Activated naive CD8-positive, alpha-beta T cell (primary cell): ENCODE data around the gene LSP1.

Experiments
- H3K27ac Mint-ChIP-seq: one replicate; pipeline ENCODE4 v1.8.0; 2021; ENCODE audit warnings: mixed read lengths
- H3K27me3 Mint-ChIP-seq: one replicate; pipeline ENCODE4 v1.8.0; 2021; ENCODE audit warnings: mixed read lengths
- H3K36me3 Mint-ChIP-seq: one replicate; pipeline ENCODE4 v1.8.0; 2021; ENCODE audit warnings: mixed read lengths
- H3K4me1 Mint-ChIP-seq: one replicate; pipeline ENCODE4 v1.8.0; 2021; ENCODE audit warnings: low read depth, mixed read lengths
- H3K4me3 Mint-ChIP-seq: one replicate; pipeline ENCODE4 v1.8.0; 2021; ENCODE audit warnings: mild to moderate bottlenecking, mixed read lengths
- H3K9me3 Mint-ChIP-seq: one replicate; pipeline ENCODE4 v1.8.0; 2021; ENCODE audit warnings: low read depth, mixed read lengths

The LSP1 gene

DNA sequence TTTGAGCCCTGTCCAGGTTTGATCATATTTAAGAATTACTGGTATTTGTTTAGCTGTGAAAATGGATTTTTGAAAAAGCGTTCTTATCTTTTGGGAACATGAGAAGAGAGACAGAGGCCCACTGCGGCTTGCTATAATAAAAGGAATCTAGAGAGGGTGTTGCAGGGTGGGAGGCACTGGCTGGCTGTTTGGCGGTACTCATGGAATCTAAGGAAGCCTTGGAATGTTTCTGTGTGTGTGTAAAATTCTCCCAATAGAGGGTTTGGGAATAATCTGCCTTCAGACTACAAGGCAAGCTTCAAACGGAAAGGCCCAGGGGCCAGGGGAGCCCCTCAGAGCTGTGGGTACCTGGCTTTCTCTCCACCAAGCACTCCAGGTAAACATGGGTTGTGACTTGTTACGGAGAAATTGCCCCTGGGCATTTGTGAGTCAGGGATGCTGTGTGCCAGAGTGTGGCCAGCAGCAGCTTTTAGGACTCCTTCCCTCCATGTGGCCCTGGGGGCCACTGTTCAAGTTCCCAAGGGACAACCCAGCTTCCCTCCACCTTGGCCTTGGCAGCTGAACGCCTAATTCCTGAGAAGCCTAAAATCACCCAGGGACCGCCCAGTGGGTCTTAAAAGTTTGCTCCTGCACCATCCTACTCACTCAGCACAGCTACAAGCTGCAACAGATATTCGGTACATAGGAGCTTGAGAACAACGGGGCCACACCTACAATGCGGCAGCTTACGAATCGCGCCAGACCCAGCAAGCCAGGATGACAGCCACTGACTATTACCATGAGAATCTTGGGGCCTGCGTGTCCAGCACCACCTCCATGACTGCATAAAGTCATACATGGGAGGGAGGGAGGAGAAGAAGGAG is 32.2 kb upstream of the LSP1 start:
- H3K9me3 Mint-ChIP-seq = no peaks in the 10 kb centered on the region
- H3K4me1 Mint-ChIP-seq = no peaks in the 10 kb centered on the region
- no peak overlapping the region for H3K4me3 Mint-ChIP-seq
- H3K27me3 Mint-ChIP-seq = no peaks in the 10 kb centered on the region
- H3K36me3 Mint-ChIP-seq = no peaks in the 10 kb centered on the region
- no peak overlapping the region for H3K27ac Mint-ChIP-seq

DNA sequence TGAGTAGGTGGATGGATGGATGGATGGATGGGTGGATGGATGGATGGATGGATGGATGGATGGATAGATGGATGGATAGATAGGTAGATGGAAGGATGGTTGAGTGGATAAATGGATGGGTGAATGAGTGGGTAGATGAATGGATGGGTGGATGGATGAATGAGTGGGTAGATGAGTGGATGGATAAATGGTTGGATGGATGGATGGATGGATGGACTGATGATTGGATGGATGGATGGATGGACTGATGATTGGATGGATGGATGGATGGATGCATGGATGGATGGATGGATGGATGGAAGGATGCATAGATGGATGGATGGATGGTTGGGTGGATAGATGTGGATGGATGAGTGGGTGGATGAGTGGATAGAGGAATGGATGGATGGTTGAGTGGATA is 31.3 kb upstream of the LSP1 start:
- H3K4me3 Mint-ChIP-seq = no peak overlapping the region
- H3K4me1 Mint-ChIP-seq = no peaks in the 10 kb centered on the region
- no peaks in the 10 kb centered on the region for H3K36me3 Mint-ChIP-seq
- H3K27ac Mint-ChIP-seq = no peak overlapping the region
- H3K9me3 Mint-ChIP-seq = no peaks in the 10 kb centered on the region
- no peaks in the 10 kb centered on the region for H3K27me3 Mint-ChIP-seq

DNA sequence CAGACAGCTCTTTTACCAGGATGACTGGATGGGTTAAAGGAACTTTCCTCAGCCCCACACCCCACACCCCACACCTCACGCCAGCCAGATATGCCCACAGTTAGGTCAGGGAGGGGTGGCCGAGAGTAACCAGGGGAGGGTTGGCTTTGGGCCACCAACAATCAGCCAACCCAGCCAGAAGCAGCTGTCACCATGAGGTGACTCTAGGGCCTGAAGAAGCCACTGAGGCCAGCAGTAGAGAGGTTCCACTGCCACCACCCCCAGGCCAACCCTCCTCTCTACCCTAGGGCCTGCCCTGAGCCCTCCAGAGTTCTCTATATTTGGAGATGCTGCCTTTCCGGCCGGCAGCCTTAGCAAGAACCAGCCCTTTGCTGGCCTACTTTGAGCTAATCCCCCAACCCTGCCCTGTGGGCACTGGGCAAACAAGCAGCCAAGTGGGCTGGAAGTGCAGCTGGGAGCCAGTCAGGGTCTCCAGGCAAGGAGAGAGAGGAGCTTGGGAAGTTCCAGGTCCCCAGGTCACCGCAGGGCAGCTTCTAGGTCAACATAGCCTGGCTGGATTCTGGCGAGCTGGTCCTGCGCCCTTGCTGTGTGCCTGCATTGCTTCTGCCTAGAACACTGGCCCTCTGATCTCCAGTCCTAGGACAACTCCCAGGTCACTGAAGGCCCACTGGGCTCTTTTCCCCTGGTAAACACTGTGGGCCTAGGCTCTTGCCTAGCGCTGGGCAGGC is 30.1 kb upstream of the LSP1 start:
- no peaks in the 10 kb centered on the region for H3K27me3 Mint-ChIP-seq
- no peaks in the 10 kb centered on the region for H3K36me3 Mint-ChIP-seq
- H3K27ac Mint-ChIP-seq = no peak overlapping the region
- H3K4me1 Mint-ChIP-seq = no peaks in the 10 kb centered on the region
- H3K4me3 Mint-ChIP-seq = no peak overlapping the region
- H3K9me3 Mint-ChIP-seq = no peaks in the 10 kb centered on the region

DNA sequence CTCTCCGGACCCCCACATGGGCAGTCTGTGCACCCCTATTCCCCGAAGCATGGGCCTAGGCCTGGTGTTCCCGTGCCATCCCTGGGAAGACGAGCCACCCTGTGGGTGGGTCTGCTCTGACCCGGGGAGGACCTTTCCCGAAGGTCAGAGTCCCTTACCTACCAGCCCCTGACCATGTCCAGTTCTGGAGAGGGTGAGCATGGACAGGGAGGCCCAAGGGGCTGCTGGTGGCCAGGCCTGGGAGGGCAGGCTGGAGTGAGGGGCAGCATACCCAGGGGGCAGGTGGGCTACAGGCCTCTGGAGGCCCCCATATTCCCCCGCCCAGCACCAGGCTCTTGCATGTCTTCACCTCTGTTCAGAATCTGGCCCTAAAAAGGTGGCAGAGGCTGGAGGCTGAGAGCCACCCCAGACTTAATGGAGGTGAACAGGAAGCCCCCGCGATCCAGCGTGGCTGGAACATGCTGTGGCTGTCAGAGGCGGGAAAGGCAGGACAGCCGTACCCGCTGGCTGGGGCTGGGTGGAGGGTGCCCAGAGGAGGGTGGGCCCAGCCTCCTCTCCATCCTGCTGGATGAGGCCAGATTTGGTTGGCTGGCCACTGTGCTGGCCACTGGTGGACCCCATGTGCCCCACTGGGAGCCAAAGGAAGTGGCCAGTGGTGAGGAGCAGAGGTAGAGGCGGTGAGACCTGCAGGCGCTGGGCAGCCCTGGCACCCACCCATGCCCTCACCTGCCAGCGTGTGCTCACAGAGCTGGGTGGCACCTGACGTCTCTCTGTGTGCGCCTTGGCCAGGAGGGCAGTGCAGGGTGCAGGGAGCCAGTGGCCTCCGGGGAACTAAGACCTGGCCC is 29.3 kb upstream of the LSP1 start:
- Mint-ChIP-seq H3K27me3 (no peaks in the 10 kb centered on the region), H3K36me3 (no peaks in the 10 kb centered on the region), H3K27ac (no peak overlapping the region), H3K4me3 (no peak overlapping the region), H3K4me1 (no peaks in the 10 kb centered on the region), H3K9me3 (no peaks in the 10 kb centered on the region)

DNA sequence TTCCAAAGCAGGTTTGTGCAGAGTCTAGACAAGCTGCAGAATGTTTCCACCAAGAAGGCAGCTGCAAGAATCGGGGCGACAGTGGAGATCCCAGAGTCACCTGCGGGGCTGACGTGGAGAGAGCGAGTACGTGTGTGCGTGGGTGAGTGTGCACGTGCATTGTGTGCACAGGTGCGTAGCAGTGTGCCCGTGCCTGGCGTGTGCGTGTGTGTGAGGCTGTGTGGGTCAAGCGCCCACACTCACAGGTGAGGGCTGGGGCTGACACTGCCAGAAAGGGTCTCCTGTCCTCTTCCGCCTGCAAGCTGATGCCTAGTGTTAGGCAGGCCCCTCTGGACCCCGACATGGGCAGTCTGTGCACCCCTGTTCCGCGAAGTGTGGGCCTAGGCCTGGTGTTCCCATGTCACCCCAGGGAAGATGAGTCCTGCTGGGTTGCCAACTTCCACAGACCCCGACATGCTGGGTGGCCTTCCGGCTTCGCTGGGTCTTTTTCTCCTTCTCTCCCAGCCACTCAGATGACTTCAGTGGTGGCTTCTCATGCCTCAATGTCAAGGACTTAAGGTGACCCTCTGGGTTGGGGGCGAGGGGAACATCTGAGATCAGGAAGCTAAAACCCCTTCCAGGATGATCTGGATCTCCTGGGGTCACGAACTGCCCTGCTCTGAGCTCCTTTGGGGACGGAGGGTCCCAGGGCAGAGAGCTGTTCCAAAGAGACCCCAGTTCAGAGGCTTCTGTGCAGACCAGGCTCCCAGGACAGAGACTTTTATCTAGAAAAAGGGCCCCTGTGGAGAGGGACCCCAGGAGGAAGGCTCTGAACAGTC is 28.5 kb upstream of the LSP1 start:
- Mint-ChIP-seq H3K36me3 (no peaks in the 10 kb centered on the region), H3K9me3 (no peaks in the 10 kb centered on the region), H3K4me3 (no peak overlapping the region), H3K27ac (no peak overlapping the region), H3K27me3 (no peaks in the 10 kb centered on the region), H3K4me1 (no peaks in the 10 kb centered on the region)

DNA sequence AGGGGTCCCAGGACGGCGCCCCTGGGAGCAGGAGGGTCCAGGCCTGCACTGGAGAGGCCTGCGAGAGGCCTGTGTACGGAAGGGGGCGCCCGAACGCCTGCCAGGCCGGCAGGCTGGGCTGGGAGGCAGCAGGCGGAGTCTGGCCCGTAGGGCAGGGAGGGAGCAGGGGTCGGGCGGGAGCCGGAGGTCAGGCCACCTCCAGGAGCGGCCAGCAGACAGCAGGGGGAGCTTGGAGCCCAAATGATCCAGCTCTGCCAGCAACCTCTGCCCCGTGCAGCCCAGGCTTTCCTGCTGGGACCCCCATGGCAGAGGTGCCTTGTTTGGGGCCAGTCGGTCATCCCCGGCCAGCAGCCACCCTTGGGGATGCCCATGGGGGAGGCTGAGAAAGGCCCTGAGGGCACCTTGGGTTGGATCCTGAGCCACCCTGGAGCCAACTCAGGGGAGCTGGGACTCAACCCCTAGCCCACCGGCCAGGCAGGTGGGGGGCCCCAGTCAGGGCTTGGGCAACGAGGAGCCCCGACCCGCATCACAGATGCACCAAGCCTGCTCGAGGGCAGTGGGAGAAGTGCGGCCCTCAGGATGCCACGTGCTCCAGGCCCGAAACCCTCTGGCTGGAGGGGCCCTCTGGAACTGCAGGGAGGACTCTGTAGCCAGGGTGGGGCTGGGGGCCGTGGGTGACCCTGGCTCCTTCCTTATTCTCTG is 27.7 kb upstream of the LSP1 start:
- Mint-ChIP-seq H3K9me3 (no peaks in the 10 kb centered on the region), H3K4me3 (no peak overlapping the region), H3K27ac (no peak overlapping the region), H3K27me3 (no peaks in the 10 kb centered on the region), H3K4me1 (no peaks in the 10 kb centered on the region), H3K36me3 (no peaks in the 10 kb centered on the region)

DNA sequence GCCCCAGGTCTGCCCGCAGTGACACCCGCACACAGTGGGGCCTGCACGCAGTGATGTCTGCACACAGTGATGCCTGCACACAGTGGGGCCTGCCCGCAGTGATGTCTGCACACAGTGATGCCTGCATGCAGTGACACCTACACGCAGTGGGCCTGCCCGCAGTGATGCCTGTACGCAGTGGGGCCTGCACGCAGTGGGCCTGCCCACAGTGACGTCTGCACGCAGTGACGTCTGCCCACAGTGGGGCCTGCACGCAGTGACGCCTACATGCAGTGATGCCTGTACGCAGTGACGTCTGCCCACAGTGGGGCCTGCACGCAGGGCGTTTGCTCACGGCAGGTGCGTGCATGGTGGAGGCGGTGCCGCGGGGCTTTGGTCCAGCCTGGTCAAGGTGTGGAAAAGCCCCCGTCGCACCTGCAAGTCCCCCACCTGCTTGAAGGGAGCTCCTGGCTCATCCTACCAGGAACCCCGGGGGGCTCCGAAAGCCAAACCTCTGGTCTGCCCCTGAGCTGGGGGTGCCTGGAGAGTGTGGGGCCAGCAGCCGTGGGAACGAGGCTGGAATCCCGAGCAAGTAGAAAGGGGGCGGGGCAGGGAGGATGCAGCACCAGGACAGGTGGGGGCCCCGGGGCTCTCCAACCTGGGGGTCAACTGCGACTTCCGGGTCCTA is 27.0 kb upstream of the LSP1 start:
- no peak overlapping the region for H3K4me3 Mint-ChIP-seq
- H3K9me3 Mint-ChIP-seq = no peaks in the 10 kb centered on the region
- H3K27ac Mint-ChIP-seq = no peak overlapping the region
- H3K4me1 Mint-ChIP-seq = no peaks in the 10 kb centered on the region
- no peaks in the 10 kb centered on the region for H3K36me3 Mint-ChIP-seq
- H3K27me3 Mint-ChIP-seq = no peaks in the 10 kb centered on the region

DNA sequence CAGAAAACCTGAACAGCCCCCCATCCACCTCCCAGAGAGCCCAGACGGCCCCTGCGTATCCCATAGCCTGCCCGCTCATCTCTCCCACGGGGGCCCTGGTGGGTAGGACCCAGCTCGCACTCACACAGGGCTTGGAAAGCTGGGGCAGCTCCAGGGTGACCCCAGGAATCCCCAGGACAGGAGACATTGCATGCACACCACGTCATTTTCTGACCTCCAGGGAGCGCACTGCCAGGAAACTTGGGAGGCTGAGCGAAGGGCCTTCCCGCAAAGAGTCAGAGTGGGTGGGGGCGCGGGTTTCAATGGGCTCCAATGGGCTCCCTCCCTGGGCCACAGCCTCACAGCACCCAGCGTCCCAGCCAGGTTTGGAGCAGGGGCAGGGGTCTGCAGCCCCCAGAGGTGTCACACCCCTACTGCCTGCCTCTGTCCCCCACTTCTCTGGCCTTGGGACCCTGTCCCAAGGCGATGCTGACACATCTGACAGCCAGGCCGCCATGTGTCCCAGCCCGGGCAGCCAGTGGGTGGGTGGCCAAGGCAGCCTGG is 26.3 kb upstream of the LSP1 start:
- Mint-ChIP-seq H3K27me3 (no peaks in the 10 kb centered on the region), H3K9me3 (no peaks in the 10 kb centered on the region), H3K4me1 (no peaks in the 10 kb centered on the region), H3K4me3 (no peak overlapping the region), H3K36me3 (no peaks in the 10 kb centered on the region), H3K27ac (no peak overlapping the region)

DNA sequence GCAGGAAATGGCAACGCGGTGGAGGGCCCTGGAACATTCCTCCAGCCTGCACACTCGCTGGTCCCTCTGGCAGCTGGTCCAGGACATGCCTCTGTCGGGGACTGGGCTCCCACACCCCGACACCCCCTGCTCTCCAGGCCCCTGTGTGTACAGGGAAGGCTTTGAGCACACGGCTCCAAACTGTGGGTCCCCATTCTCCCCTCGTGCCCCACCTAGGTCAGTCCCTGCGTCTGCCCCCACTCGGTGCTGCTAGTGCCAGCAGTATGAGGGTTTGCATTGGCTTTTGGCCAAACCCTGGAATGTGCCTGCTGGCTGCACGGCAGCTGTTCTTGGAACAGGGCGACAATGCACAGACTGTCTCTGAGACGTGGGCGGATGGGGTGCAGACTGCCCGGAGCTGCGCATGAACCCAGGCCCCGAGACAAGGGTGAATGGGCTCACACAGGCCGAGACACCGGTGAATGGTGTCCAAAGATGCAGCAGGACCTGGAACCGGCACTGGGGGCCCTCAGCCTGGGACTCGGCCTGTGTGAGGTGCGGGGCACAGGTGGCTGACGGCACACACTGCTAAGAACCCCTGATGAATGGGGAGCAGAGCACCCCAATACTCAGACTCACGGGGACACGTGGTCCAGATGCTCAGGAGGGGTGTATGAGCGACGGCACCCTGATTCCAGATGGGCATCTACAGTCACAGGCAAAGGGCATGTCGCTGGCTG is 25.6 kb upstream of the LSP1 start:
- Mint-ChIP-seq H3K27me3 (peaks cover 2% of the 10 kb centered on the region), H3K27ac (no peak overlapping the region), H3K4me1 (no peaks in the 10 kb centered on the region), H3K36me3 (no peaks in the 10 kb centered on the region), H3K9me3 (no peaks in the 10 kb centered on the region), H3K4me3 (no peak overlapping the region)

DNA sequence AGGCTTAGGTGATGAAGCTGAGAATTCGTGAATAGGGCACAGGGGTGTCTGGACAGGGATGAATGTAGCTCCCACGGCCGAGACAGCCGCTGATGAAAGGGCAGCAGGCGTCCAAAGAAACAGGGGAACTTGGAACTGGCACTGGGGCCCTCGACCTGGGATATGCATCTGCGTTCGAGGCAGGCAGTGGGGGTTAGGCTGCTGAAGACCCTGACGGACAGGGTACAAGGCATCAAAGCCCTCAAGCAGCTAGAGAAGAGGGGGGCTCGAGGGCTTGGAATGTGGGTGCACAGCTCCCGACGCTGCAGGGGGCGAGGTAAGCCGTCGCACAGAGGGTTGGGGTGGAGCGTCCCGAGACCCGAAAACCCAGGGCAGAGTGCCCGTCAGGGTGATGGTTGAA is 25.0 kb upstream of the LSP1 start:
- Mint-ChIP-seq H3K36me3 (no peaks in the 10 kb centered on the region), H3K9me3 (no peaks in the 10 kb centered on the region), H3K4me3 (no peak overlapping the region), H3K27me3 (peaks cover 2% of the 10 kb centered on the region), H3K27ac (no peak overlapping the region), H3K4me1 (no peaks in the 10 kb centered on the region)

DNA sequence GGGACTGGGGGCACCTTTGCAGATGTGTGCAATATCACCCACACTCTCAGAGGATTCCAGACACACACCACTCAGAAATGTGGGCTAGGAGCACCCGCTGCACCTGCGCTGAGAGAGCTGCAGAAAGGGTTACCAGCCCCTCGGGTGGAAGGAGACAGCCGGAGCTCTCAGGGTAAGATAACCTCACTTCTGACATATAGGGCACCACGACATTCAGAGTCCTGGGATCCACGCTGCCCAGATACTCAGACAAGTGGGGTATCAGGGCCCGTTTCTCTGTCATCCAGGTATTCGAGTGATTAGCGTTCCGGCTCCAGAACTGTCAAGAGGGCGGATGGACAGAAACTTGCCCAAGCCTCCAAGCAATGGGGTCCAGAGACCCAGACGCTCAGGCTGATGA is 24.3 kb upstream of the LSP1 start:
- H3K4me3 Mint-ChIP-seq = no peak overlapping the region
- H3K9me3 Mint-ChIP-seq = no peaks in the 10 kb centered on the region
- no peak overlapping the region for H3K27ac Mint-ChIP-seq
- peaks cover 2% of the 10 kb centered on the region for H3K27me3 Mint-ChIP-seq
- H3K36me3 Mint-ChIP-seq = no peaks in the 10 kb centered on the region
- no peaks in the 10 kb centered on the region for H3K4me1 Mint-ChIP-seq

DNA sequence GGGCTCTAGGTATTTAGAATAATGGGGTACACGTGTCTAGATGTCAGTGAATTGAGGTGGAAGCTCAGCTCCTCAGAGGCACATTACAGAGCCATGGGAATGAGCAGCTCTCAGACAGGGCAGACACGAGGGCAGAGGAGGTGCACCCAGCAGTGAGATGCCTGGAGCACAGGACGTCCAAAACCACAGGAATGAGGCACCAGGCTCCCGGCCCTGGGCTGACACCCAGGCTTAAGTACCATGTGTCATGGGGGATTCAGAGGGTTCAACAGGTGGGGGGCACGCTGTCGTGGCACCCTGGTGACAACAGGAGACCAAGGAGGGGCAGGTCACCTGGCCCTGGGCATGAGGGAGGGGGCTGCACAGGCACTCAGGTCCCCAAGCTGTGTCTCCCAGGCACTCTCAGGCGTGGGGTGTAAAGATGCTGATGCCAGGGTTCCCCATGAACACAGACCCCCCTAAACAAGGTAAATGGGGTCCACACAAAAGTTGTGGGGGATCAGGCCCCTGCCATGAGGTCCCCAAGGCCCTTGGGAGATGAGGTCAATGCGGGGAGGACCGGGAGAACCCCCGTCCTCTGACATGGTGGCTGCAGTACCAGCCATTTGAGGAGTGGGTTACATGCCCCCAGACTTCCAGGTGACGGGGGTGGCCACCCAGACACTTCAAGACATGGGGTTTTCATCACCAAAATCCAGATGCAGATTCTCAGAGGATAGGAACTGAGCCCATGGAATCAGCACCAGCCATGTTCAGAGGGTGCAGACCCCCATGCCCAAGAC is 23.7 kb upstream of the LSP1 start:
- H3K4me3 Mint-ChIP-seq = no peak overlapping the region
- no peaks in the 10 kb centered on the region for H3K4me1 Mint-ChIP-seq
- H3K36me3 Mint-ChIP-seq = no peaks in the 10 kb centered on the region
- no peaks in the 10 kb centered on the region for H3K9me3 Mint-ChIP-seq
- no peak overlapping the region for H3K27ac Mint-ChIP-seq
- H3K27me3 Mint-ChIP-seq = peaks cover 2% of the 10 kb centered on the region
